ENCODE measurements around the gene SALL4. TPM values are rescaled to one million over a fixed set of nuclear protein-coding genes. Genes with fewer than 3 reads are reported as not detected.

The SALL4 gene
- total RNA-seq, 6 experiments from 2014 or later: 0.24 to 0.63 (median 0.40) TPM

GRCh38 chr20:51796340-51796739 lies 6.0 kb downstream of the SALL4 start:
- Histone ChIP-seq H3K27ac (no peak overlapping the region), H3K4me3 (no peak overlapping the region), H3K36me3 (no peaks in the 10 kb centered on the region), H3K27me3 (no peaks in the 10 kb centered on the region), H3K4me1 (peaks cover 0 to 13% (median 0%) of the 10 kb centered on the region in 4 donors), H3K9me3 (no peaks in the 10 kb centered on the region)
- TF ChIP-seq POLR2A (IDR thresholded peaks at IDR 0.05): no peak
- no peak for TF ChIP-seq CTCF (IDR thresholded peaks at IDR 0.05)
- ATAC-seq (no peak), DNase-seq (no peak)
- intact Hi-C loops (cut with DNase I): no loop called here
- WGBS (ENCODE audit: insufficient coverage, low coverage, low lambda C conversion rate, missing lambda C conversion rate): 86% methylated on average over 3 of the region's 3 CpGs

GRCh38 chr20:51792960-51793359 lies 9.4 kb downstream of the SALL4 start:
- DNase-seq: no peak
- Histone ChIP-seq H3K4me1 (no peaks in the 10 kb centered on the region), H3K4me3 (no peak overlapping the region), H3K9me3 (no peaks in the 10 kb centered on the region), H3K36me3 (no peaks in the 10 kb centered on the region), H3K27ac (no peak overlapping the region), H3K27me3 (no peaks in the 10 kb centered on the region)
- no peak for TF ChIP-seq POLR2A (IDR thresholded peaks at IDR 0.05)
- TF ChIP-seq CTCF (IDR thresholded peaks at IDR 0.05): no peak
- ATAC-seq: no peak
- 69% methylated on average over 7 of the region's 7 CpGs for WGBS (ENCODE audit: insufficient coverage, low coverage, low lambda C conversion rate, missing lambda C conversion rate)
- intact Hi-C loops (cut with DNase I): no loop called here

- Histone ChIP-seq H3K9me3 (no peaks in the 10 kb centered on the region), H3K4me3 (no peak overlapping the region), H3K36me3 (no peaks in the 10 kb centered on the region), H3K4me1 (no peaks in the 10 kb centered on the region), H3K27me3 (no peaks in the 10 kb centered on the region), H3K27ac (no peak overlapping the region)
- TF ChIP-seq POLR2A (IDR thresholded peaks at IDR 0.05) (no peak), CTCF (IDR thresholded peaks at IDR 0.05) (no peak)
- WGBS (ENCODE audit: insufficient coverage, low coverage, low lambda C conversion rate, missing lambda C conversion rate): no CpG with 5 or more reads among the region's 13 CpGs
- no peak for ATAC-seq
- intact Hi-C loops (cut with DNase I): no loop called here
- DNase-seq: no peak
Measured at GRCh38 chr20:51791626-51792025, 10.7 kb downstream of the SALL4 start.

GRCh38 chr20:51790256-51790655 lies 12.1 kb downstream of the SALL4 start:
- H3K27me3 ChIP-seq: no peaks in the 10 kb centered on the region
- no peak overlapping the region for H3K4me3 ChIP-seq
- H3K27ac ChIP-seq: no peak overlapping the region
- H3K9me3 ChIP-seq: no peaks in the 10 kb centered on the region
- DNase-seq: no peak
- intact Hi-C loops (cut with DNase I): no loop called here
- 84% methylated on average over 4 of the region's 17 CpGs for WGBS (ENCODE audit: insufficient coverage, low coverage, low lambda C conversion rate, missing lambda C conversion rate)
- H3K36me3 ChIP-seq: no peaks in the 10 kb centered on the region
- no peaks in the 10 kb centered on the region for H3K4me1 ChIP-seq
- ATAC-seq: no peak
- TF ChIP-seq POLR2A (IDR thresholded peaks at IDR 0.05) (no peak), CTCF (IDR thresholded peaks at IDR 0.05) (no peak)

GRCh38 chr20:51789434-51789833 lies 12.9 kb downstream of the SALL4 start:
- intact Hi-C loops (cut with DNase I): no loop called here

More at GRCh38 chr20:51789434-51789833, 12.9 kb downstream of the SALL4 start:
- Histone ChIP-seq H3K4me3 (no peak overlapping the region), H3K9me3 (no peaks in the 10 kb centered on the region), H3K27me3 (no peaks in the 10 kb centered on the region), H3K27ac (no peak overlapping the region), H3K36me3 (no peaks in the 10 kb centered on the region), H3K4me1 (no peaks in the 10 kb centered on the region)
- no peak for DNase-seq
- no peak for ATAC-seq
- TF ChIP-seq CTCF (IDR thresholded peaks at IDR 0.05) (no peak), POLR2A (IDR thresholded peaks at IDR 0.05) (no peak)
- 60% methylated on average over 2 of the region's 2 CpGs for WGBS (ENCODE audit: insufficient coverage, low coverage, low lambda C conversion rate, missing lambda C conversion rate)

All from right lobe of liver (tissue), 6 donors.